ENCODE results near the gene RDH13. TPM values are rescaled to one million over a fixed set of nuclear protein-coding genes. Genes with fewer than 3 reads are reported as not detected.

RDH13 gene
- total RNA-seq, 1 donor: 12.7 TPM

DNA sequence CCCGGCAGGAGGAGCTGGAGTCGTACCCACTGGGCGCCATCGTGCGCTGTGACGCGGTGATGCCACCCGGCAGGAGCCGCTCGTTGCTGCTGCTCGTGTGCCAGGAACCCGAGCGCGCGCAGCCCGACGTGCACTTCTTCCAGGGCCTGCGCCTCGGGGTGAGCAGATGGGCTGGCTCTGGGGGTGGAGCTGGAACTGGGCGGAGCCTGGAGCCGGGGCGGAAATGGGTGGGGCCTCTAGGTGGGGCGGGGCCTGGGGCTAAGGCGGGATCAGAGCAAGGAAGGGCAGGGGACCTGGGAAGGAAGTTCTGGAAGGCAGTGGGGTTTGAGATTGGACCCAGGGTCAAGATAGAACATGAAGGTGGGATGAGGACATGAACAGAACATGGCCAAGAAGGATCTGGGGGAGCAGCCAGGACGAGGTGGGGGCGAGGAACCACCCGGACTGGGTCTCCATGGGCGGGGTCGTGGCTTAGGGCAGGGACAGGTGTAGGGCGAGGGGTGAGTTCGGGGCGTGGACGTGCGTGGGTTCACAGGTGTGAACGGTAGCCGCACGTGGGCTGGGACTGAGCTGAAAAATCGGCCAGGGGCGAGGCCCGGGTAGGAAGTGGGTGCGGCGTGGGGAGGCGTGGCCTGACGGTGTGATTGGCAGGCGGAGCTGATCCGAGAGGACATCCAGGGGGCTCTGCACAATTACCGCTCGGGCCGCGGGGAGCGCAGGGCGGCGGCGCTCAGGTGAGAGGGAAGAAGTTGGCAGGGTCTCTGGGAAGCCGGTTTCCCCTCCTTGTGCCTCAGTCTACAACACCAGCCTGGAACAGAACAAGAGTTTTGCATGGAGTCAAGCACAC, 17.4 kb upstream of the RDH13 start:
- peaks cover 60% of the 10 kb centered on the region for H3K27me3 ChIP-seq (ENCODE audit: insufficient read depth, low read length)
- H2AFZ ChIP-seq (ENCODE audit: low read length): no peak overlapping the region
- no peaks in the 10 kb centered on the region for H4K20me1 ChIP-seq (ENCODE audit: insufficient read depth, low read length)
- no peaks in the 10 kb centered on the region for H3K36me3 ChIP-seq (ENCODE audit: insufficient read depth, low read length)
- H3K9me3 ChIP-seq (ENCODE audit: low read depth, low read length): no peaks in the 10 kb centered on the region
- TF ChIP-seq, protein P1, sequence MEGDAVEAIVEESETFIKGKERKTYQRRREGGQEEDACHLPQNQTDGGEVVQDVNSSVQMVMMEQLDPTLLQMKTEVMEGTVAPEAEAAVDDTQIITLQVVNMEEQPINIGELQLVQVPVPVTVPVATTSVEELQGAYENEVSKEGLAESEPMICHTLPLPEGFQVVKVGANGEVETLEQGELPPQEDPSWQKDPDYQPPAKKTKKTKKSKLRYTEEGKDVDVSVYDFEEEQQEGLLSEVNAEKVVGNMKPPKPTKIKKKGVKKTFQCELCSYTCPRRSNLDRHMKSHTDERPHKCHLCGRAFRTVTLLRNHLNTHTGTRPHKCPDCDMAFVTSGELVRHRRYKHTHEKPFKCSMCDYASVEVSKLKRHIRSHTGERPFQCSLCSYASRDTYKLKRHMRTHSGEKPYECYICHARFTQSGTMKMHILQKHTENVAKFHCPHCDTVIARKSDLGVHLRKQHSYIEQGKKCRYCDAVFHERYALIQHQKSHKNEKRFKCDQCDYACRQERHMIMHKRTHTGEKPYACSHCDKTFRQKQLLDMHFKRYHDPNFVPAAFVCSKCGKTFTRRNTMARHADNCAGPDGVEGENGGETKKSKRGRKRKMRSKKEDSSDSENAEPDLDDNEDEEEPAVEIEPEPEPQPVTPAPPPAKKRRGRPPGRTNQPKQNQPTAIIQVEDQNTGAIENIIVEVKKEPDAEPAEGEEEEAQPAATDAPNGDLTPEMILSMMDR (IDR thresholded peaks at IDR 0.05; ENCODE audit: extremely low read depth, low read depth, low read length): no peak
- no peaks in the 10 kb centered on the region for H3K79me2 ChIP-seq (ENCODE audit: insufficient read depth, low read length)
- H3K4me2 ChIP-seq (ENCODE audit: insufficient read depth, low read length): peak overlapping the region; percentile 63
- H3K4me1 ChIP-seq (ENCODE audit: insufficient read depth, low read length): peaks cover 3% of the 10 kb centered on the region
- peak; percentile 98 for DNase-seq (ENCODE audit: insufficient read length, low spot score, missing footprints)
- H3K4me3 ChIP-seq (ENCODE audit: insufficient read depth, low read length): peak overlapping the region; percentile 51
- no peak overlapping the region for H3K27ac ChIP-seq (ENCODE audit: low read depth, low read length)

DNA sequence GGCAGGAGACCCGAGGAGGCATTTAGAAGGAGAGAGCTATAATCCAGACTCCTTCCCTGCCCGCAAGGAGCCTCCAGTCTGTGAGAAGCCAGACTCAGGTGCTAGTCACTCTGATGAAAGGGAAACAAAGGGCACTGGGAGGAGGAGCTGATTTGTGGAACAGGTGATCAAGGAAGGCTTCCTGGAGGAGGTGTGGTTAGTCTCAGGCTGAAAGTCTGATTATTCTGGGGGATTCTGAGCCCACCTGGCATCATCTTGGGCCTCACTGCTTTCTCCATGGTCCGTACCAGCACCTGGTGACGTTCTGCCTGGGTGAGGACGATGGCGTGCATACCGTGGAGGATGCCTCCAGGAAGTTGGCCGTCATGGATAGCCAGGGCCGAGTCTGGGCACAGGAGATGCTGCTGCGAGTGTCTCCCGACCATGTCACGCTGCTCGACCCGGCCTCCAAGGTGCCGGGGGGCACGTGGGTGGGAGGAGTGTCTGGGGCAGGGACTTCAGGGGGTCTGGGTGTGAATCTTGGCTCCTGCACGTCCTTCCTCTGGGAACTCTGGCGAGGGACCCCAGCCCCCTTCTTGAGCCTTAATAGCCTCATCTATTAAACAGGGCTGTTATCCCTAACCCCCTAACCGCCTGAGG, 16.6 kb upstream of the RDH13 start:
- Histone ChIP-seq H3K4me3 (ENCODE audit: insufficient read depth, low read length) (no peak overlapping the region), H3K4me1 (ENCODE audit: insufficient read depth, low read length) (peaks cover 3% of the 10 kb centered on the region), H3K9me3 (ENCODE audit: low read depth, low read length) (no peaks in the 10 kb centered on the region), H3K4me2 (ENCODE audit: insufficient read depth, low read length) (no peak overlapping the region), H4K20me1 (ENCODE audit: insufficient read depth, low read length) (no peaks in the 10 kb centered on the region), H3K27me3 (ENCODE audit: insufficient read depth, low read length) (peaks cover 54% of the 10 kb centered on the region), H3K36me3 (ENCODE audit: insufficient read depth, low read length) (no peaks in the 10 kb centered on the region), H2AFZ (ENCODE audit: low read length) (no peak overlapping the region), H3K27ac (ENCODE audit: low read depth, low read length) (no peak overlapping the region), H3K79me2 (ENCODE audit: insufficient read depth, low read length) (no peaks in the 10 kb centered on the region)
- TF ChIP-seq, protein P1 (IDR thresholded peaks at IDR 0.05; ENCODE audit: extremely low read depth, low read depth, low read length): no peak
- no peak for DNase-seq (ENCODE audit: insufficient read length, low spot score, missing footprints)

DNA sequence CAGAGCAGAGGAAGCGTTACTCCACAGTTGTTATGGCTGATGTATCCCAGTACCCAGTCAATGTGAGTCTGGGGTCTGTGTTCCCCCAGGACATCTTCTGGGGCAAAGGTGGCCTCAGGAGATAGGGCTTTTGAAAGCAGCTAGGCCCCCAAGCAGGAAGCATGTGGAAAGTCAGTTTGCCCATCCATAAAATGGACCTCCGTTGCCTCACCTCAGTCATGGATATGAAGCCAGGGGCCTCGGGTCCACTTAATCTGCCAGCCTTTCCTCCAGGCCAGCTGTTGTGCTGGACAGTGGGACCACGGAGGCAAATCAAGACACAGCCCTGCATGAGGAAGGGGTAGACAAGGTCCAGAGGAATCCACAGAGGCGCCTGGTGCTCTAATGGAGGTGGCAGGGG, 16.0 kb upstream of the RDH13 start:
- H3K9me3 ChIP-seq (ENCODE audit: low read depth, low read length): no peaks in the 10 kb centered on the region
- H3K27ac ChIP-seq (ENCODE audit: low read depth, low read length): no peak overlapping the region
- H3K4me3 ChIP-seq (ENCODE audit: insufficient read depth, low read length): no peak overlapping the region
- H2AFZ ChIP-seq (ENCODE audit: low read length): no peak overlapping the region
- no peaks in the 10 kb centered on the region for H3K79me2 ChIP-seq (ENCODE audit: insufficient read depth, low read length)
- DNase-seq (ENCODE audit: insufficient read length, low spot score, missing footprints): peak; percentile 62
- no peaks in the 10 kb centered on the region for H3K36me3 ChIP-seq (ENCODE audit: insufficient read depth, low read length)
- peaks cover 49% of the 10 kb centered on the region for H3K27me3 ChIP-seq (ENCODE audit: insufficient read depth, low read length)
- no peak overlapping the region for H3K4me2 ChIP-seq (ENCODE audit: insufficient read depth, low read length)
- H3K4me1 ChIP-seq (ENCODE audit: insufficient read depth, low read length): peaks cover 3% of the 10 kb centered on the region
- no peaks in the 10 kb centered on the region for H4K20me1 ChIP-seq (ENCODE audit: insufficient read depth, low read length)
- TF ChIP-seq, protein P1 (IDR thresholded peaks at IDR 0.05; ENCODE audit: extremely low read depth, low read depth, low read length): no peak

DNA sequence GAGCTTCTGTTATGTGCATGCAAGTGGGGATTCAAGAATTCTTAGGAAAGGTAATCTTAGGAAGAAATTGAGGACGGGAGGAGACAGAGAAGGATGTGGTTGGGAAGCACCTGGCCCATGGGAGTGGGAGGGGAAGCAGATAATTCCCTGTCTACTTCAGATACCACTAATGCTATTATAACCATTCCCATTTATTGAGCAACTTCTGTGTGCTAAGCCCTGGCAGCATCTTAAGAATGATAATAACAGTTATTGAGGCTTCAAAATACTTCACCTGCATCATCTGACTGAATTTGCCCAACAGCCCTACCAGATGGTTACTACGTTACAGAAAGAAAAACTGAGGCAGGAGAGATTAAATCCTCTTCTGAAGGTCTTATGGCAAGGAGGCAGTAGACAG, 14.2 kb upstream of the RDH13 start:
- H3K79me2 ChIP-seq (ENCODE audit: insufficient read depth, low read length): no peaks in the 10 kb centered on the region
- DNase-seq (ENCODE audit: insufficient read length, low spot score, missing footprints): peak; percentile 58
- no peak overlapping the region for H2AFZ ChIP-seq (ENCODE audit: low read length)

More for the DNA sequence above, 14.2 kb upstream of the RDH13 start:
- H4K20me1 ChIP-seq (ENCODE audit: insufficient read depth, low read length): no peaks in the 10 kb centered on the region
- peaks cover 3% of the 10 kb centered on the region for H3K4me1 ChIP-seq (ENCODE audit: insufficient read depth, low read length)
- no peaks in the 10 kb centered on the region for H3K36me3 ChIP-seq (ENCODE audit: insufficient read depth, low read length)
- TF ChIP-seq, protein P1 (IDR thresholded peaks at IDR 0.05; ENCODE audit: extremely low read depth, low read depth, low read length): no peak
- H3K27me3 ChIP-seq (ENCODE audit: insufficient read depth, low read length): peaks cover 32% of the 10 kb centered on the region
- H3K4me2 ChIP-seq (ENCODE audit: insufficient read depth, low read length): no peak overlapping the region
- H3K27ac ChIP-seq (ENCODE audit: low read depth, low read length): no peak overlapping the region
- H3K4me3 ChIP-seq (ENCODE audit: insufficient read depth, low read length): no peak overlapping the region
- H3K9me3 ChIP-seq (ENCODE audit: low read depth, low read length): no peaks in the 10 kb centered on the region
